Measurements from ENCODE around the gene SPATA3. TPM values are rescaled to one million over a fixed set of nuclear protein-coding genes. Genes with fewer than 3 reads are reported as not detected.

The SPATA3 gene
- polyA plus RNA-seq, 3 donors: not detected

DNA sequence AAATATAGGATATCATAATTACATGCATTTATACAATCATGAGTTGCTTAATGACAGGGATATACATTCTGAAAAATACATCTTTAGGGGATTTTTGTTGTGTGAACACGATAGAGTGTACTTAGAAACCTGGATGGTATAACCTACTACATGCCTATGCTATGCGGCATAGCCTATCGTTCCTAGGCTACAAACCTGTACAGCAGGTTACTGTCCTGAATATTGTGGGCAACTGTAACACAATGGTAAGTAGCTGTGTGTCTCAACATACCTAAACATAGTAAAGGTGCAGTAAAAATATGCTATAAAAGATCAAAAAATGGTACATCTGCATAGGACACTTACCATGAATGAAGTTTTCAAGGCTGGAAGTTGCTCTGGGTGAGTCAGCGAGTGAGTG lies 47.9 kb downstream of the SPATA3 start:
- Mint-ChIP-seq H3K9me3 (peaks cover 0 to 7% (median 0%) of the 10 kb centered on the region in 7 donors), H3K36me3 (no peaks in the 10 kb centered on the region), H3K4me3 (no peak overlapping the region), H3K27ac (no peak overlapping the region), H3K4me1 (no peaks in the 10 kb centered on the region), H3K27me3 (ENCODE audit: low read depth in 3 of 3) (peaks cover 36 to 50% (median 45%) of the 10 kb centered on the region in 3 donors)
- H3K79me2 ChIP-seq (ENCODE audit: insufficient read depth, low read length): no peaks in the 10 kb centered on the region
- no peak overlapping the region for H3K9ac ChIP-seq (ENCODE audit: insufficient read depth, low read length, poor library complexity, severe bottlenecking)
- no peak overlapping the region for H3K4me2 ChIP-seq (replicated peaks; ENCODE audit: extremely low read depth, low read length, poor library complexity, severe bottlenecking)
- H3K27ac ChIP-seq (ENCODE audit: low read depth in 1 of 2, low read length in 2 of 2): no peak overlapping the region
- H3K27me3 ChIP-seq (ENCODE audit: control insufficient read depth in 2 of 2, insufficient read depth in 2 of 2, low read length in 2 of 2): peaks cover 16 to 30% of the 10 kb centered on the region in 2 donors
- no peaks in the 10 kb centered on the region for H3K4me1 ChIP-seq (ENCODE audit: control insufficient read depth in 1 of 2, insufficient read depth in 2 of 2, low read length in 2 of 2)
- TF ChIP-seq, protein P1, sequence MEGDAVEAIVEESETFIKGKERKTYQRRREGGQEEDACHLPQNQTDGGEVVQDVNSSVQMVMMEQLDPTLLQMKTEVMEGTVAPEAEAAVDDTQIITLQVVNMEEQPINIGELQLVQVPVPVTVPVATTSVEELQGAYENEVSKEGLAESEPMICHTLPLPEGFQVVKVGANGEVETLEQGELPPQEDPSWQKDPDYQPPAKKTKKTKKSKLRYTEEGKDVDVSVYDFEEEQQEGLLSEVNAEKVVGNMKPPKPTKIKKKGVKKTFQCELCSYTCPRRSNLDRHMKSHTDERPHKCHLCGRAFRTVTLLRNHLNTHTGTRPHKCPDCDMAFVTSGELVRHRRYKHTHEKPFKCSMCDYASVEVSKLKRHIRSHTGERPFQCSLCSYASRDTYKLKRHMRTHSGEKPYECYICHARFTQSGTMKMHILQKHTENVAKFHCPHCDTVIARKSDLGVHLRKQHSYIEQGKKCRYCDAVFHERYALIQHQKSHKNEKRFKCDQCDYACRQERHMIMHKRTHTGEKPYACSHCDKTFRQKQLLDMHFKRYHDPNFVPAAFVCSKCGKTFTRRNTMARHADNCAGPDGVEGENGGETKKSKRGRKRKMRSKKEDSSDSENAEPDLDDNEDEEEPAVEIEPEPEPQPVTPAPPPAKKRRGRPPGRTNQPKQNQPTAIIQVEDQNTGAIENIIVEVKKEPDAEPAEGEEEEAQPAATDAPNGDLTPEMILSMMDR (IDR thresholded peaks at IDR 0.05): no peak
- H2AFZ ChIP-seq (ENCODE audit: insufficient read depth, low read depth, low read length, poor library complexity, severe bottlenecking): no peak overlapping the region
- H3K36me3 ChIP-seq (replicated peaks in 1 of 2; ENCODE audit: control insufficient read depth in 1 of 2, insufficient read depth in 2 of 2, low read length in 2 of 2): no peaks in the 10 kb centered on the region
- intact Hi-C loops (cut with micrococcal nuclease): no loop called here
- DNase-seq: no peak
- no peak overlapping the region for H3K4me3 ChIP-seq (replicated peaks in 1 of 3; ENCODE audit: low read depth in 2 of 3, low read length in 3 of 3)
- WGBS (ENCODE audit: insufficient coverage): 100% methylated on average over 1 of the region's 4 CpGs
- peaks cover 0 to 7% of the 10 kb centered on the region in 2 donors for H3K9me3 ChIP-seq (replicated peaks in 1 of 2; ENCODE audit: control insufficient read depth in 1 of 2, insufficient read depth in 1 of 2, low read length in 2 of 2)
- no peaks in the 10 kb centered on the region for H4K20me1 ChIP-seq (ENCODE audit: insufficient read depth, low read length)

DNA sequence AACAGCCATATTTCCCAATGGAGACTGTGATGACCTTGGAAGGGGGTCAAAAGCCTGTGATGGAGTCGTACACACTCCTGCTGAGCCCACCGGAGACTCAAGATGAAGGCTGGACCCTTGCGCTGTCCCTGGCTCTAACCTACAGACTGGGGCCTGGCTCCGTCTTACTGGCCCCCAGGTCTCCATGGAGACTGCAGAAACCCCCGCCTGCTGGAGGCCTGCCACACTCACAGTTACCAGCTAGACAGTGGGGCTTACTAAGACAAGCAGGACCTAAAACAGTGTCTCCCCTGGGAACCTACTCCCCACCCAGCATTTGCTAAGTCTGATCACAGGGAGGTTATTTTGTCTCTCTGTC lies 51.0 kb downstream of the SPATA3 start:
- H3K4me1 ChIP-seq (ENCODE audit: control insufficient read depth in 1 of 2, insufficient read depth in 2 of 2, low read length in 2 of 2): no peaks in the 10 kb centered on the region
- H3K79me2 ChIP-seq (ENCODE audit: insufficient read depth, low read length): no peaks in the 10 kb centered on the region
- Mint-ChIP-seq H3K27ac (no peak overlapping the region), H3K36me3 (no peaks in the 10 kb centered on the region), H3K9me3 (peaks cover 0 to 2% (median 0%) of the 10 kb centered on the region in 7 donors), H3K4me1 (no peaks in the 10 kb centered on the region), H3K4me3 (no peak overlapping the region), H3K27me3 (ENCODE audit: low read depth in 3 of 3) (peaks cover 25 to 41% (median 31%) of the 10 kb centered on the region in 3 donors)
- H3K4me3 ChIP-seq (replicated peaks in 1 of 3; ENCODE audit: low read depth in 2 of 3, low read length in 3 of 3): no peak overlapping the region
- no peaks in the 10 kb centered on the region for H3K36me3 ChIP-seq (replicated peaks in 1 of 2; ENCODE audit: control insufficient read depth in 1 of 2, insufficient read depth in 2 of 2, low read length in 2 of 2)
- no peak for DNase-seq
- H3K9ac ChIP-seq (ENCODE audit: insufficient read depth, low read length, poor library complexity, severe bottlenecking): no peak overlapping the region
- no peaks in the 10 kb centered on the region for H4K20me1 ChIP-seq (ENCODE audit: insufficient read depth, low read length)
- TF ChIP-seq, protein P1 (IDR thresholded peaks at IDR 0.05): no peak
- WGBS (ENCODE audit: insufficient coverage): 86% methylated on average over 4 of the region's 5 CpGs
- H3K9me3 ChIP-seq (replicated peaks in 1 of 2; ENCODE audit: control insufficient read depth in 1 of 2, insufficient read depth in 1 of 2, low read length in 2 of 2): no peaks in the 10 kb centered on the region
- intact Hi-C loops (cut with micrococcal nuclease): no loop called here
- no peak overlapping the region for H3K27ac ChIP-seq (ENCODE audit: low read depth in 1 of 2, low read length in 2 of 2)
- no peak overlapping the region for H2AFZ ChIP-seq (ENCODE audit: insufficient read depth, low read depth, low read length, poor library complexity, severe bottlenecking)
- H3K27me3 ChIP-seq (ENCODE audit: control insufficient read depth in 2 of 2, insufficient read depth in 2 of 2, low read length in 2 of 2): peaks cover 2 to 18% of the 10 kb centered on the region in 2 donors
- H3K4me2 ChIP-seq (replicated peaks; ENCODE audit: extremely low read depth, low read length, poor library complexity, severe bottlenecking): no peak overlapping the region

Data from CD14-positive monocyte (primary cell).